Activated CD8-positive, alpha-beta memory T cell treated with anti-CD3 and anti-CD28 coated beads for 1 hour (primary cell): Measurements from ENCODE around the gene NHERF1.

Experiments
- DNase-seq, 2 donors: peaks; one replicate each; pipeline ENCODE4 v3.0.0-alpha.2; 2020; ENCODE audit warnings: low read depth in 1 of 2; ENCODE audit errors: extremely low read depth in 1 of 2

Gene NHERF1

DNA sequence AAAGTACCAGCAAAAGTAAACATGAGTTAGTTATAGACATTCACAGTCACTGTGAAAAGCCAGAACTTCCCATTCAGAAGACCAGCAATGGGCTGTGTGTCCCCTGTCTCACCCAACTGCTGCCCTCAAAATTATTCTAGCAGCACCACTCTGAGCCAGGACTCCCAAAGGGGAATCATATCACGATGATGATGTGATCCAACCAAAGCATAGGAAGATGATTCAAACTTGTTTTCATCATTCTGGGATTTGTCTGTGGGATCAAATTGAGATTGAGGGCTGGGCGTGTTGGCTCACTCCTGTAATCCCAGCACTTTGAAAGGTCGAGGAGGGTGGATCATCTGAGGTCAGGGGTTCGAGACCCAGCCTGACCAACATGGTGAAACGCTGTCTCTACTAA, 34.1 kb downstream of the NHERF1 start:
- DNase-seq, result no peak

DNA sequence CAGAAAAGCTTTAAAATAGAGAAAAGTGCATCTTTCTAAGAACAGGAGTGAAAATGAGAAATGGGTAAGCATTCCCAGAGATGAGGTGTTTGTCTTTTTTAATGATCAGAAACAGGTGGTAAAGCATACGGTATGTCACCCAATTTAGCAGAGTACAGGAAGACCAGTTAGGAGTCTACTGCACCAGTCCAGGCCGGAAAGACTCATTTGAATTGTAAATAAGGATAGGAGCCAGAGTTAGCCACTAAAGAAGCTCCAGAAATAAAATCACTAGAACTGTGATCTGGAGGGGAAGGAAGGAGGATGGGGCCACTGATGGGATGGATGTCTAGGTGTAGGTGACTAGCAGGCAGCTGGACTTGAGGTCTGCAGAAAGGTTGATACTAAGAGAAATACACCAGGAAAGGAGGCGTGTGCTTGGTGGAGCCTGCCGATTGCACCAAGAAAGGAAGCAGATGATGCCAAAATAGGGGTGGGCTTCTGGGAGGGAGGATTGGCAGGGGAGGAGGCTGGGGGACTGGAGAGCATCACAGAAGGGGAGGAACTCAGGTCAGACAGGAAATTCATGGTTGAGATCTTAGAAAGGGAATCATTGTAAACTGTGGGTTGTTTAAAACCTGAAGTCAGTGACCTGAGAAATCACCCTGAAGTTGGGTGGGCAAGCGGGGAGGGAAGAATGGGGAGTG, 35.8 kb downstream of the NHERF1 start:
- DNase-seq, result no peak

DNA sequence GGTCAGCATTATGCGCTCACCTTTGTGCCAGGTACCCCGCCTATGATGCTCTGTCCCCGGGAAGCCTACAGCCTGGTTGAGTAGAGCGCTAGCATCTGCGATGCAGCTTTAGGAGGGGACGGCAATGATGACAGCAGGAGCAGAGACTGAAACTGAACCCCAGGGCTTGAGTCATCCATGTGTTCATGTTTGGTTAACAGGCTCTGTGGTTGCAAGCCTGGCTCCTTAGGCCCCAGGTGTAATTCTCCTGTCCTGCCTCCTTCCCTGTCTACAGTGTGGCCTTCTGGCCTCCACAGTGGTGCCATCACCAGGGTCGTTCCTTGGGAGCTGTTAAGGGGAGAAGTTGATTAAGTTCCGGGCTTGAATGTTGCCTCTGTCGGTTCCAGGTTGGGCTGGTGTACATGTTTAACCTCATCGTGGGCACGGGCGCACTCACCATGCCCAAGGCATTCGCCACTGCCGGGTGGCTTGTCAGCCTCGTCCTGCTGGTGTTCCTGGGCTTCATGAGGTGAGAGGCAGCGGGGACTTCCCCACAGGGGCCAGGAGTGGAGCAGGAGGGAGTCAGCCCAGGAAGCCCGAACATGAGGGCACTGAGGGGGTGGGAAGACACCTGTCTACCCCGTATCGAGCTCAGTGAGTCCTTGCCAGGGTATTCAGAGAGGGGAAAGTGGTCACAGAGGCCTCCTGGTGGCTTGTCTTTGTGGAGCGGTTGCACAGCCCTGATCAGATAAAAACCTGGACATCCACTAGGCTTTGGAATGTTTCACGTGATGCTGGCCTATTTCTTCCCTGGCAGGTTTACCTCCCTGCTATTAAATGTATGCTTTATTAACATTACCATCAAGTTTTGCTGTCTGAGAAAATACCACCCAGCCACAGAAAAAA, 36.9 kb downstream of the NHERF1 start:
- DNase-seq, result no peak

DNA sequence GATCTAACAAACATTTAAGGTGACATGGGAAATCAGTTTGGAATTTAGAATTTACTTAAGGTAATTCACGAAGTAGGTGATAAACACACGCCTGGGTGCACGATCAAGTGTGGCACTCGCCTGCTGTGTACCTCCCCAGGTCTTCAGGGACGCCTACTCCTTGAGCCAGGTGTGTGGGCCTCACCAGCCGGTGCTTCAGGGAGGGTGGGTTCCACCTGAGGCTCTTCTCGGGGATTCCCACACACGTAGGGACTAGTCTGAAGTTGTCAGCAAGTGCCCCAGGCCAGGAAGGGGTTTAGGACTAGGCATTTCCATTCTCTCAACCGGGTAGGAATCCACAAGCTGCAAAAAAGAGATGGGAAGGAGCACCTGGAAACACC, 37.5 kb downstream of the NHERF1 start:
- no peak for DNase-seq

DNA sequence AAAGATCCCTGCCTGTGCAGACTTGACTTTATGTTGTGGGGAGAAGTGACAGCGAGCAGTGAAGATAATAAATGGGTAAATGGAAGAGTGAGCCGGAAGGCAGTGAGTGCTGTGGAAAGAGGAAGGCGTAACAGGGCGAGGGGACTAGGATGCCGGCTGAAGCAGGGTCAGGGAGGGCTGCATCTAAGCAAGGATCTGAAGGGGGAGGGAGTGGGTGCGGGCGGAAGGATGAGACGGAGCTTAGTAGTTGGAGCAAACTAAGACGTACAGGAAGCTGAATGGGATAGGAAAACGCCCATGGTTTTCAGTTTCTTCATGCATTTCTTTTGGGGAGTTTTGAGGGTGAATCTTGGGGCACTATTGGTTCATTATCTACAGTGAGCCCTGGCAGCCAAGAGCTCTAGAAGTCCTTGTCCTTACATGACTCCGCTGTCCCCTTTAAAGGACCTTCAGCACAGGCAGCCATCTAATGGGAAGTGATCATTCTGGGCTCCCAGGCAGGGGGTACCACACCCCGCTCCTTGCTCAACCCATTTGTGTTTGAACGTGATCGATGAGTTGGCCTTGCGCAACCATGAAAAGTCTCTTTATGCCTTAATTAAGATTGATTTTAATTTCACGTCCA, 38.1 kb downstream of the NHERF1 start:
- no peak for DNase-seq

DNA sequence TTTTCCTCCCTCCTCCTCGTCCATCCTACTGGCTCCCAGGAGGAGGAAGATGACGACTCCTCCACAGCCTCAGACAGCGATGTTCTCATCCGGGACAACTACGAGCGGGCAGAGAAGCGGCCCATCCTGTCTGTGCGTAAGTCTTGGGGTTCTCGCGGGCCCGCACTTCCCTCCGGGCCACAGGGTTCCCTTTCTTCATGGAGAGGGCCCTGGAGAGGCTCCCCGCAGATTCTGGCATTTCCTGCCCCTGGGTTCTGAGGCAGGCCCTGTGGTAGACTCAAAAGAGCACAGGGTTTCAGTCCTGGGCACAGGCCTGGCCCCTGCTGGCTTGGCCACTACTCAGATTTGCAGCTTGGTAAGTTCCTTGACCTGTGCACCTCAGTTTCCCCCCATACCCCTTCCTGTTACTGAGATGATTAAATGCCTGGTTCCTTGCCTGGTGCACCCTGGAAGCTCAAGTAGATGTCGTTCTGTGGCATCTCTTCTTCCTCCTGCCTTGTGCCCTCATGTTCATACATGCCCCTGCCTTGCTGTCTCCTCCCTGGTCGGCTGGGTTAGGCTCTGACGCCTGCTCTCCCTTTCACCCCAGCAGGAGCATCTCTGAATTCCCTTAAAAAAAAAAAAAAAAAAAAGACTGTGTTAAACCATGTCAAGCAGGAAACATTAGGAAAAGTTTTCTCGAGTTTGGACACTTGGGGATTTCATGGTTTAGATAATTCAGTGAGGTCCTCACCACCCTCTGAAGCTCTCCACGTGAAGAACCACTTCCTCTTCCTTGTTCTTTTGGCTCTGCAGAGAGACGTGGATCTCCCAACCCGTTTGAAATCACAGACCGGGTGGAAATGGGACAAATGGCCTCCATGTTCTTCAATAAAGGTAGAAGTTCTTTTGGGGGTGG, 42.0 kb downstream of the NHERF1 start:
- no peak for DNase-seq

DNA sequence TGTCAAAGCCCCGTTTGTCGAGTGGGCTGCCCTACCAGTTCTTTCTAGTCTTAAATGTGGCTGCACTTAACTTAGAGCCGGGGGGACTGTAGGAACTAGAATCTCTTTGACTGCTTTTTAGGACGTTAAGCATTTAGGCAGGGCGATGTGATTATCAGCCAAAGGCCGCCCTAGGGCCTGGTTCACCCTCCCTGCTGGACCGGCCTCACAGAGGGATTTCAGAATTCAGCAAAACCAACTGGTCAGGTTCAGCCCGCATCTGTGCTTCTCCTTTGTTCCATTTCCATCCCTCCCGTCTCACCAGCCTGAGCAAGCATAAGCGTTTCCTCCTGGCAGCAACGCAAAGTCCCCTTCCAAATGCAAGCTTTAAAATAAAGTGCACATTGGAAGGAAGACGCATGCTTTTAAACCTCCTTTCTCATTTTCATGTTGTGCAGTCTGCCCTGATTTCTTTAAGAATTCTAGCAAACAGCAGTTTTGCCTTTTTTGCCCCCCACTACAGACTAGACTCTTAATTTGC, 44.2 kb downstream of the NHERF1 start:
- DNase-seq, result no peak

DNA sequence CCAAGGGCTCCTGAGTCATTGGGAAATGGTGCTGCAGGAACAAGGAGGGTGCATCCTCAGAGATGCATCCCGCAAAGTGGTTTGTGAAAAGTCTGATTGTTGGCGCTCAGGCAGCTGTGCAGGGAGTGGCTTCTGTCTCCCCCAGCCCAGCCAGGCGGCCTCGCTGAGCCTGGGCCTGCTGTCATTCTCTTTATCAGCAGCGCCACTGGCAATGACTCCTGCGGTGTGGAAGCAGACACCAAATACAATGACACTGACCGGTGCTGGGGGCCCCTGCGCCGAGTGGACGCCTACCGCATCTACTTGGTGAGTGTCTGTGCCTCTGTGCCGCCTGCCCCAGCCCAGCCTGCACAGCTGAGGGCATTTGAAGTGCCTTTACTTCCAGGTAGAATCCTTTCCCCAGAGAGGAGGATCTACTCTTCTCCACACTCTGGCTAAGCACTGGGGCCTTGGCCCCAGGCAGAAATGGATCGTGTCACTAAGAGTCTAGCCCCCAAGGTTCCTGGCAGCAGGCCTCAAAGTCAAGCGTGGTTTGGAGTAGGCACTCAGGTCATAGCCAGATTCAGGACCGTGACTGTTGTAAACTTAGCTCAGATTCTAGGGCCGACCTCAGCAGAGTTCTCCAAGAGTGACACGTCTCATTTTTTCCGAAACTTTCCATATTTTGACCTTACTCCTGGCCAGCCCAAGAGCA, 47.0 kb downstream of the NHERF1 start:
- no peak for DNase-seq

DNA sequence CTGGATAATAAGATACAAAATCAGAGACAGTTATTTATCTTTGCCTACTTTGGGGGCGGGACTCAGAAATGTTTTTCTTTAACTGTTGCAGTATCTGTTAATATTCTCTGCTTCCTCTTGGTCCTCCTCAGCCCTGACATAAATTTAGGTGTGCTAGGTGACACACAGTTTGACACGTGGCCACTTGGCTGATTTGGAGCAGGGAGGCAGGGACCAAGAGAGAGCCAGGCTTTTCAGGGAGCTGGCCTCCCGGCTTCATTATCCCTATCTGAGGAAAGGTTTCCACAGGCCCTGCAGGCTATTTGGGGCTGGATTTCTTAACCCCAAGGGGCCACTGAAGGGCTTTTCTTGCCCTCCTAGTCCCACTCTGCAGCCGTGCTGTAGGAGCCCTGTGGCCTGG, 47.8 kb downstream of the NHERF1 start:
- DNase-seq, result no peak

DNA sequence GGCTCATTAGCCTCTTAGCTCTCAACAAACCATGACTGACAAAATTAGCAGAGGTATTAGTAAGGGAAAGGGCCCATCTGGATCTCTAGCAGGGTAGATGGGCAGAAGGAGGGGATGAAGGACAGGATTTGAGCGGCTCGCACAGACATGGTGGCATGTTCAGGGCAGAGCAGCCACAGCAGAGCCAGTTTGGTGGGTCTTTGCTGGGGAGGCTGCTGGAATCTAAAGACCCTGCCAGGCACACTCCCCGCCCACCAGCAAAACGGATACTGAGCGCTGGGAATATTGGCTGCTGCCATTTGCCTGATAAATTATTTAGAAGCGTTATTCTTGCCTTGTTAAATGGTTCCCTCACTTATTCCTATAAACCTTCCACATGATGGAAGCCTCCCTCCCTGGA, 48.4 kb downstream of the NHERF1 start:
- DNase-seq, result no peak

DNA sequence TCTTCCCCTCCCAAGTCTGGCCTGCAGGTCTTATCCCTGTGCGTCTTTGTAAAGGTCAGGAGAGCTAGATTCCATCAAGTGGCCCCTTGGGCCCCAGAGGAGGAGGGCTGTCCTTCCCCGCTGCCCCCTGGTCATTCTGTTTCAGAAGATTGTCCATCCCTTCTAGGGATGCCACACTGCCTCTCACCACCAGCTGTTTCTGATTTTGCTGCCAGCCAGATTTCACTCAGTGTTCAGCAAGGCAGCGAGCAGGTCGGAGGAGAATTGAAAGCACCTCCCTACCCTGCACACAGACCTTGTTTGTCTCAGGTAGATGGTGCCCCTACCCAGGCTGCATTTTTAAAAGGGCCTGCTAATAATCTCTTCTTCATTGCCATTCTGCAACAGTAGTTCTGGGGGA, 49.4 kb downstream of the NHERF1 start:
- no peak for DNase-seq

DNA sequence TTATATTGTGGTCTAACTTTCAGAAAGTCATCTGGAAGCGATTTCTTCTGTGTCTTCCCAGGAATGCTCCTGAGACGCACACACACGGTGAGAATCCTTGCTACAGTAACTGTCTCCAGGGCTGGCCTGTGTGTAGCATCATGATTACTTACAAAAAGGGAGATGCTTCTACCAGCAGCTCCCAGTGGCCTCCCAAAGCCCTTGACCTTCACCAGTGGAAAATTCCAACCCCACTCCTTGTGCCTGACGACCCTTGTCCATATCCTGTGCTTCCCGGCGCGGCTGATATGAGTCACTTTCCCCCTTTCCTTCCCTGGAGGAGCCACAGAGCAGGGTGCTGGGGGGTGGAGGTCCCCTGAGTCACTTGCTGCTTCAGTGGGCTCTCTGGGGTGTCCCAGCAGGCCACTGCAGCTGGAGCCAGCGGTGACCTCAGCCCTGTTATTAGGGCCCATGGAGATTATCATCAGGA, 49.8 kb downstream of the NHERF1 start:
- no peak for DNase-seq

DNA sequence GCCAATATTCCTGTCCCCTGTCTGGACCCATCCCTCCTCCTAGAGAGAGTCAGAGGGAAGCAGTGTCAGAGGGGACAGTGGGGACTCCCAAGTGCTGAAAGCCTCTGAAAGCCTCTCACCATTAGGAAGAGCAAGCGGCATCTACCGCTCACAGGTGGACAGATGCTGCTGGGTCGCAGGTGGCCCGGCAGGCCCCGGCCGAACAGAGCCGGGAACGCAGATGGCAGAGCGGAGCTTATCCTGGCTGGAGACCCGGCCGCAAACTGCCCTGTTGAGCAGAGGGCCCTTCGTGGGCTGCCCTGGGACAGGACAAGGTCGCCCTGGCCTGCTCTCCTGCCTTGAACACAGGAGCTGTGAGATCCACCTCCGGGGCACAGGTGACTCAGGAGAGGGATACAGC, 50.7 kb downstream of the NHERF1 start:
- no peak for DNase-seq

DNA sequence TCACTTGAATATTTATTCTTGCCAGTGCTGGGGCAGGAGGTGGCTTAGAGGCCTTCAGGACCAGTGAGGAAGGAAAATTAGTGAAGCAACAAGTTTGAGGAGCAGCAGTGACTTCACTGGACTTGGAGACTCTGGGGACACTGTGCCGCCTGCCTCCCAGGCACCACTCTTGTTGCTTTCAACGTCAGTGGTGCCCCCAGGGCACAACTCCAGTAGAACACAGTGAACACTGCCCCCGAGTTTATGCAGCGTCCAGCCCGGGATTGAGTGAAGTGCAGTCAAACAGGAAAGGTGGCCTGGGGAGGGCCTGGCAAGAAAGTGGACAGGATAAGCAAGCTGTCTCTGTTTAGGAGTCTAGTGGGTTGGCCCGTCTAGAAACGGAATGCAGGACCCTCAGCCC, 52.1 kb downstream of the NHERF1 start:
- DNase-seq, result no peak

DNA sequence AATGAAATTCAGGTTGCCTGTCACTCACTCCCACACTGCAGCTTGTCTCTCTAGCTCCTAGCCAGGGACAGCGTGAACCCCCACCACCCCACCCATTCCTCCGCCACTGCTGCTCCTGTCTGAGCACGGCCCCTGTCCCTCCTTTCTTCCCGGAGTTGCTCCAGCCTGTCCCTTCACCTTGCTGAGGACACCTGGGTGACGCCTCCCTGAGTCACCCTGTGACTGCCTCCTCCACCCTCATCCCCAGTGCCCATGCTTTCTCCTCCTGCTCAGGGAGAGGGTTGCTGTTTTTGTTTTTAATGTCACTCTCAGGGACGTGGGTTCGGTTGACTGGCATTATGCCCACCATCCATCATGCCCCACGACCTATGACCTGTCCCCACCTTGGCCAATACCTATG, 53.5 kb downstream of the NHERF1 start:
- no peak for DNase-seq

DNA sequence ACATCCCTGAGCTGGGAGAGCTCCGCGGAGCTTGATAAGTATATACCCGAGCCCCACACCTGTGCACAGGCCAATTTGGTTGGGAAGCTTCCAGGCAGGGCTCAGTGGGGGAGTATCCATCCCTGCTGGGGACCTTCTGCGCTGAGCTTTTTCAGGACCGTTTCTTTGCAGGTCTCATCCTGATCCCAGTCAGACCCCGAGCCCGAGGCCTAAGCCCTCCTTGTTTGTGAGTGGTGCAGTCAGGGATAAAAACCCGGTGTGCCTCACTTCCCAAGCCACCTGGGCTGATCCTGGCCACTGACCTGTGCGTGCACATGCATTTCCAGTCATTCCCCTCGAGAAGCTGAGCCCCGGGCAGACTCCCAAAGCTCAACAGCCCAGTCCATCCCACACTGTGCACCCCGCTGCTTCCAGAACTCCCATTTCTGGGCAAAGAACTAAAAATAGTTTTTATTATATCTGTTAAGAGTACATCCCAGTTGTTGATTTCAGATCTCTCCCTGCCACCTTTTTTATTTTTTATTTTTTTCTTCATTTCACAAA, 55.0 kb downstream of the NHERF1 start:
- DNase-seq, result no peak

DNA sequence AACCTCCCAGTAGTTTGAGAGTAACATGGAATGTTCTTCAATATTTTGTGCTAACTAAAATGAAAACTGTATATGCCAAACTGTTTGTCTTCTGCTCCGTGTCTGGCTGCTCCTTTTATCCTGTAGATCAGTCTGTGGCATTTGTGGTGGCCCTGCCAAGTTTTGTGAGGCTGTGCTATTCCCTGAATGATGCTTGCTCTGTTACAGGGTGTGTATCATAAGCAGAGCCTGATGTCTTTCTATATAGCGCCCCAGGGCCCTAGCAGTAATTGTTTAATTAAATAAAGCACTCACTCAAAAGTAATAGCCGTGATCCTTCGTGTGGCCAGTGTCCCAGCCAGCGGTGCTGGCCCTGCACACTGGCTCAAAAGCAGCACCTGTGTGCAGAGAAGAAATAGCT, 55.5 kb downstream of the NHERF1 start:
- DNase-seq, result no peak

DNA sequence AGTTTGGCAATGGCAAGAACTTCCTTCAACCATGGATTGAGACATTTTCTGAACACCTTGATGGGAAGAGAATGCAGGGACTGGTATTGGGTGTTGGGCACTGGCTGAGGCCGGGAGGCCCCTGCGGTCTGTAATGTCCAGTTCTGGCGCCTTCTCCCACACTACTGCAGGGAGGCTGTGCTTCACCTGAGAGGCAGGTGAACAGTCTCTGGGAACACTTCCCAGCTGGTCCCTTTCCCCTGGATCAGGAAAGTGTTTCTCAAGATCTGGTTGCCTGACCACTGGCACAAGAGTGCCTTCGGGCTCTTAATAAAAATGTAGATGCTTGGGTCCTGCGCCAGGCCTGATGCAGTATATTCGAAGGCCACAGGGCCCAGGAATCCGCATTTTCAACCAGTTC, 56.3 kb downstream of the NHERF1 start:
- DNase-seq, result no peak

DNA sequence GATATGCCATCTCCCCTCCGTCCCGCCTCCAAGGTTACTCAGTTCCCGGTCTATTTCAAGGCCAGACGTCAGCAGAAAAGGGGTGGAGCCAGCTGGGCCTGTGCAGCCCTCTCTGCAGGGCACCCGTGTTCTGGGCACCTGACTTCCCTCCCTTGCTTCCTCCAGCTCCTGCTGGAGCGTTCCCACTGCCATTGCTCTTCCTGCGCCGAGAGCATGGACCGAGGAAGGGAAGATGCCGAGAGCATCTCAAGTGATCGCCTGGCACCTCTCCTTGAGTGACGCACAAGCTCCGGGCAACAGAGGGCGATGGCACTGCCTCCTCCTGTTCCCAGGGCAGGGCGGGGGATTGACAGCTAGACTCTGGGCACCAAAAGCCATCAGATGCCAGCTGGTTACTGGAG, 57.2 kb downstream of the NHERF1 start:
- DNase-seq, result no peak

DNA sequence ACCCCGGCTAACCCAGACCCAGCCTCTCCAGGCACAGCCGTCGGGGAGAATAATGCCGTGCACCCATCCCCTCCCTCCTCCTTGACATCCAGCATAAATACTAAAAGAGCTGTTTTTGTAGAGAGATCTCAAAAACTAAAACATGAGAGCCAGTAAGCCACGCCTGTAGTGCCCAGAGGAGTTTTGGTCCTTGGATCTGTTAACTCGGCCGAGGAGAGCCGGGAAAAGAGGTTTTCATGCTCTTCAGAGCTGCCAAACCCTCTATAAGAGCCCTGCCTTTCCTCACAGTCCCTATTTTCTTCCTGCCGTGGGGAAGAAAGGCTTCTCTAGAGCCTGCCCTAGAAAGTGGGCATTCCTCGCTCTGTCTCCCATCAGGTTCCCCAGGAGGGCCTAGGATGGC, 57.9 kb downstream of the NHERF1 start:
- DNase-seq, result no peak
